SK-N-SH (cell line): ENCODE results near the gene ATP5PD. TPM values are rescaled to one million over a fixed set of nuclear protein-coding genes. Genes with fewer than 3 reads are reported as not detected.

Experiments used
- CTCF ChIA-PET: fragments of 300-600, 350-600 bp; formaldehyde crosslinking; extraction: SDS; loops from one replicate; lab custom pipeline; 2021; lab: Yijun Ruan, JAX
- POLR2A ChIA-PET: fragments of 350-600 bp; sonication (Branson Sonifier 250); formaldehyde crosslinking; extraction: SDS; loops from one replicate; lab custom pipeline; 2020; ENCODE audit warnings: antibody characterized with exemption, inconsistent platforms; lab: Yijun Ruan, JAX
- DNase-seq: peaks from one replicate; pipeline ENCODE4 v3.0.0; 2012
- H2AFZ ChIP-seq: fragments of 200-600 bp; sonication (generic); 2 replicates; pipeline ENCODE4 v1.8.1; 2016; ENCODE audit warnings: antibody characterized with exemption, mild to moderate bottlenecking, low read depth
- H3F3A ChIP-seq: fragments of 200-600 bp; sonication (generic); replicated peaks from 2 replicates; pipeline ENCODE3; 2016; ENCODE audit warnings: antibody characterized with exemption, mild to moderate bottlenecking; ENCODE audit not compliant: insufficient read depth
- H3K27ac ChIP-seq, 2 experiments: fragments of 200-500 bp in 1 of 2; fragments of 200-600 bp in 1 of 2; sonication (Bioruptor generic) in 1 of 2; sonication (generic), shearing (Covaris generic) in 1 of 2; 2 replicates each; pipeline versions ENCODE4 v1.5.1 to v1.6.1; 2014 to 2016; ENCODE audit warnings: low read depth in 2 of 2, inconsistent platforms in 1 of 2, low read length in 1 of 2, mild to moderate bottlenecking in 1 of 2, mixed read lengths in 1 of 2
- H3K27me3 ChIP-seq: fragments of 200-600 bp; sonication (generic), shearing (Covaris generic); 2 replicates; pipeline ENCODE4 v1.6.1; 2016; ENCODE audit warnings: mixed run types; ENCODE audit not compliant: insufficient read depth
- H3K36me3 ChIP-seq, 2 experiments: fragments of 200-500 bp in 1 of 2; fragments of 200-600 bp in 1 of 2; sonication (Bioruptor generic) in 1 of 2; sonication (generic) in 1 of 2; replicated peaks in 1 of 2; 2 replicates each; pipeline versions ENCODE3 to v1.5.1; 2014 to 2016; ENCODE audit warnings: low read length in 1 of 2, mild to moderate bottlenecking in 1 of 2; ENCODE audit not compliant: insufficient read depth in 2 of 2, control insufficient read depth in 1 of 2
- H3K4me1 ChIP-seq, 2 experiments: fragments of 200-500 bp in 1 of 2; fragments of 200-600 bp in 1 of 2; sonication (Bioruptor generic) in 1 of 2; sonication (generic), shearing (Covaris generic) in 1 of 2; 2 replicates each; pipeline versions ENCODE4 v1.5.1 to v1.6.1; 2014 to 2016; ENCODE audit warnings: low read depth in 1 of 2, low read length in 1 of 2, mixed run types in 1 of 2; ENCODE audit not compliant: insufficient read depth in 2 of 2, control insufficient read depth in 1 of 2
- H3K4me2 ChIP-seq: fragments of 200-600 bp; sonication (generic), shearing (Covaris generic); 2 replicates; pipeline ENCODE4 v1.6.1; 2017; ENCODE audit warnings: mixed run types
- H3K4me3 ChIP-seq, 2 experiments: fragments of 200-500 bp in 1 of 2; fragments of 200-600 bp in 1 of 2; sonication (Bioruptor generic) in 1 of 2; sonication (generic), shearing (Covaris generic) in 1 of 2; 2 replicates each; pipeline versions ENCODE4 v1.5.1 to v1.8.1; 2014 to 2016; ENCODE audit warnings: low read depth in 2 of 2, inconsistent platforms in 1 of 2, low read length in 1 of 2, mild to moderate bottlenecking in 1 of 2, mixed read lengths in 1 of 2, moderate library complexity in 1 of 2
- H3K79me2 ChIP-seq: fragments of 200-600 bp; sonication (generic); 2 replicates; pipeline ENCODE4 v1.8.1; 2017; ENCODE audit warnings: mild to moderate bottlenecking; ENCODE audit not compliant: insufficient read depth
- H3K9ac ChIP-seq: fragments of 200-600 bp; sonication (generic); 2 replicates; pipeline ENCODE4 v1.6.1; 2017; ENCODE audit warnings: mixed run types
- H3K9me2 ChIP-seq: fragments of 200-600 bp; sonication (generic); 2 replicates; pipeline ENCODE4 v1.6.1; 2017; ENCODE audit warnings: mixed run types
- H3K9me3 ChIP-seq: fragments of 200-600 bp; sonication (generic); 2 replicates; pipeline ENCODE4 v1.6.1; 2017; ENCODE audit warnings: mixed run types, mild to moderate bottlenecking, moderate library complexity
- H4K20me1 ChIP-seq: fragments of 200-600 bp; sonication (generic); 2 replicates; pipeline ENCODE4 v1.6.1; 2017; ENCODE audit warnings: mild to moderate bottlenecking, mixed run types; ENCODE audit not compliant: insufficient read depth
- CHD2 ChIP-seq: fragments of 150-350 bp; IDR thresholded peaks from 2 replicates; pipeline ENCODE4 v1.6.1; 2018; ENCODE audit warnings: low read length; ENCODE audit not compliant: partially characterized antibody
- ELF1 ChIP-seq: IDR thresholded peaks from 2 replicates; pipeline ENCODE4 v1.4.0; 2012
- MEF2A ChIP-seq: IDR thresholded peaks from 2 replicates; pipeline ENCODE4 v1.4.0; 2012; ENCODE audit warnings: low read depth, borderline replicate concordance
- MXI1 ChIP-seq: IDR thresholded peaks from 2 replicates; pipeline ENCODE4 v1.6.1; 2012; ENCODE audit warnings: mild to moderate bottlenecking, low read depth, low read length, improper control_type of control experiment
- NRF1 ChIP-seq: IDR thresholded peaks from 2 replicates; pipeline ENCODE4 v1.6.1; 2012; ENCODE audit warnings: low read depth, mild to moderate bottlenecking, low read length
- SMC3 ChIP-seq: IDR thresholded peaks from 2 replicates; pipeline ENCODE4 v1.6.1; 2012; ENCODE audit warnings: low read depth, low read length, improper control_type of control experiment
- TCF12 ChIP-seq: IDR thresholded peaks from 2 replicates; pipeline ENCODE4 v1.4.0; 2012
- YY1 ChIP-seq: IDR thresholded peaks from 2 replicates; pipeline ENCODE4 v1.4.0; 2012; ENCODE audit warnings: low read depth, mild to moderate bottlenecking
- WGBS: methylation state at CpG from one replicate; pipeline ENCODE4 v1.1.6; 2017; ENCODE audit warnings: low lambda C conversion rate; 5-methylcytosine and 5-hydroxymethylcytosine counted together
- polyA plus RNA-seq, 3 experiments: library from polyadenylated mRNA; depleted of rRNA; stranded (reverse); fragments of >200 nt; gene quantifications; 2 replicates each; pipeline ENCODE4 v1.2.3, GENCODE V29; 2012
- TF ChIP-seq, protein P1 (sequence below): IDR thresholded peaks from 2 replicates; pipeline ENCODE4 v1.4.0; 2012; ENCODE audit warnings: low read depth
- TF ChIP-seq, protein P2 (sequence below): fragments of 150-350 bp; IDR thresholded peaks from 2 replicates; pipeline ENCODE4 v1.6.1; 2017; ENCODE audit warnings: antibody characterized with exemption, low read length, low read depth, borderline replicate concordance
- TF ChIP-seq, protein P3 (sequence below): fragments of 200-600 bp; sonication (generic); IDR thresholded peaks from 2 replicates; pipeline ENCODE4 v1.6.1; 2017; ENCODE audit warnings: antibody characterized with exemption, mild to moderate bottlenecking, moderate library complexity

Gene ATP5PD
- polyA plus RNA-seq, 1 of the 3 experiments (the other 2 are of a cell fraction) = 354 TPM

DNA sequence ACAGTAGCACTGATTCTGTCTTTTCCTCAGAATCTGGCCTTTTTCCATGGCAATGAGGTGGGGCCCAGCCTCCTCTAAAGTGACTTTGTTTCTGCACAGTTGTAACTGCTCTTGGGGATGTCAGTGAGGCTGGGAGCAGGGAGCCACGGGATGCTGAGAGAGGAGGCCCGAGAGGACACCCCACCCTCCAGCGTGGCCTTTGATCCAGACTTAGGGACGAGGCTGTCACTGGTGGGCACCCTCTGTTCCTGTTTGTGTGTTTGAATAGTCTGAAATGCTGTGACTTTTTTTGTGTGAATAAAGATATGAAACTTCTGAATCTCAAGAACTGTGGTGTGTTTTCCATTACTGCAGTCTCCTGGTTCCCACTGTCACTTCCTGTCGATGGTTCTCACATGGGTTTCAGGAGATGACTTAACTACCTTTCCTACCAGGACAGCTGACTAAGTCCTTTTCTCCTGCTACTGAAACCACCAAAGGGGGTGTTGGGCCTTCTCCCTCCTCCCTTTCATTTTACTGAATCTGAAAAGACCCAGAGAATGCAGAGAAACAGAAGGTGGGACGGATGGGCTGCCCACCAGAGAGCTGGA, 18.9 kb upstream of the ATP5PD start:
- DNase-seq = no peak
- Histone ChIP-seq H3K9me3 (no peaks in the 10 kb centered on the region), H3K4me1 (no peaks in the 10 kb centered on the region; a peak in 1 of 4 replicates), H3K9me2 (no peaks in the 10 kb centered on the region), H3K36me3 (peaks cover 18 to 48% of the 10 kb centered on the region in 2 experiments), H3F3A (no peaks in the 10 kb centered on the region), H3K4me2 (no peak overlapping the region), H3K27ac (no peak overlapping the region), H3K9ac (no peak overlapping the region), H4K20me1 (no peaks in the 10 kb centered on the region), H3K27me3 (no peaks in the 10 kb centered on the region), H2AFZ (no peak overlapping the region), H3K4me3 (no peak overlapping the region), H3K79me2 (no peaks in the 10 kb centered on the region)
- POLR2A ChIA-PET = no interaction called here
- CTCF ChIA-PET = interaction anchor here (0.7 kb wide), 1 partner anchor 164 kb away, joined by 3 read pairs; no protein-coding TSS in a partner anchor
- 89% methylated on average over 6 of the region's 6 CpGs for WGBS
- no peak for TF ChIP-seq TCF12
- TF ChIP-seq MEF2A = no peak
- no peak for TF ChIP-seq MXI1
- TF ChIP-seq CHD2 = no peak
- TF ChIP-seq, protein P1, sequence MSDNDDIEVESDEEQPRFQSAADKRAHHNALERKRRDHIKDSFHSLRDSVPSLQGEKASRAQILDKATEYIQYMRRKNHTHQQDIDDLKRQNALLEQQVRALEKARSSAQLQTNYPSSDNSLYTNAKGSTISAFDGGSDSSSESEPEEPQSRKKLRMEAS = no peak
- TF ChIP-seq, protein P2, sequence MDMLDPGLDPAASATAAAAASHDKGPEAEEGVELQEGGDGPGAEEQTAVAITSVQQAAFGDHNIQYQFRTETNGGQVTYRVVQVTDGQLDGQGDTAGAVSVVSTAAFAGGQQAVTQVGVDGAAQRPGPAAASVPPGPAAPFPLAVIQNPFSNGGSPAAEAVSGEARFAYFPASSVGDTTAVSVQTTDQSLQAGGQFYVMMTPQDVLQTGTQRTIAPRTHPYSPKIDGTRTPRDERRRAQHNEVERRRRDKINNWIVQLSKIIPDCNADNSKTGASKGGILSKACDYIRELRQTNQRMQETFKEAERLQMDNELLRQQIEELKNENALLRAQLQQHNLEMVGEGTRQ = no peak
- TF ChIP-seq YY1 = no peak
- TF ChIP-seq SMC3 = no peak
- no peak for TF ChIP-seq ELF1

DNA sequence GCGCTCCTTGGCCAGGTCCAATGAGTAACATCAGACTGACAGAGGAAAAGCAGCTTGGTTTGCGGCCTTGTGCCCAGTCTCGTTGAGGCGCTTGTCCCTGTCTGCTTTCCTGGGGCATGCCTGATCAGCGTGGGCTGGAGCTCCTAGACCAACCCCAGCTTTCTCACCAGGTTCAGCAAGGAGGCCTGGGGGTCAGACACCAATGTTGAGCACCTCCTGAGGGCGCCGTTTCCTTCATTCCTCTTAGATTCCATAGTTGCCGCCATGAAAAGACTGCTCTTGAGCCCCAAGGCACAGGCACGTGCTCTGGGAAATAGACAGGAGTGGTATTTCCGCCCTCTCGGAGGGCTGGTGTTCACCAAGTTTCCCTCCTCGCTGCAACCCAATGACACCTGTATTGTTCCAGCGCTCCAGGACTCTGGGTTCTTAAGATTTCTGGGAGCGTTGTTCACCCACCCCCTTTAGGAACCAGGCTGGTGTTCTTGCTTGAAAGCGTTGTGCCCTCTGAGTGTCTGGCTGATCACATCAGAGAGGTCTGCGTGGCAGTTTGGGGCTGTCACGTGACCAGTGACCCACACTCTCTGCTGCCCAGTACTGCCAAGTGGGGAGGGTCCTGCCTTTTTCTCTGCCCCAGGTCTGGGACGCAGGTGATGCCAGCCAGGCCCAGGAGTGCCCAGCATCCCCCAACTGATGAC, 18.2 kb upstream of the ATP5PD start:
- Histone ChIP-seq H4K20me1 (no peaks in the 10 kb centered on the region), H3K4me2 (no peak overlapping the region), H3K9me2 (no peaks in the 10 kb centered on the region), H3K36me3 (peaks cover 19 to 55% of the 10 kb centered on the region in 2 experiments), H3K4me1 (no peaks in the 10 kb centered on the region; a peak in 1 of 4 replicates), H3K9me3 (no peaks in the 10 kb centered on the region), H3F3A (no peaks in the 10 kb centered on the region), H2AFZ (no peak overlapping the region), H3K4me3 (no peak overlapping the region), H3K27me3 (no peaks in the 10 kb centered on the region), H3K27ac (no peak overlapping the region), H3K79me2 (no peaks in the 10 kb centered on the region), H3K9ac (no peak overlapping the region)
- ChIA-PET POLR2A (no interaction called here), CTCF (interaction anchor here (1.0 to 1.5 kb wide), 4 partner anchors 40 to 137 kb away, joined by 4 to 5 read pairs (median 4); no protein-coding TSS in a partner anchor)
- no peak for DNase-seq
- TF ChIP-seq, protein P1 = no peak
- no peak for TF ChIP-seq NRF1
- TF ChIP-seq SMC3 = no peak
- TF ChIP-seq YY1 = no peak
- TF ChIP-seq, protein P3, sequence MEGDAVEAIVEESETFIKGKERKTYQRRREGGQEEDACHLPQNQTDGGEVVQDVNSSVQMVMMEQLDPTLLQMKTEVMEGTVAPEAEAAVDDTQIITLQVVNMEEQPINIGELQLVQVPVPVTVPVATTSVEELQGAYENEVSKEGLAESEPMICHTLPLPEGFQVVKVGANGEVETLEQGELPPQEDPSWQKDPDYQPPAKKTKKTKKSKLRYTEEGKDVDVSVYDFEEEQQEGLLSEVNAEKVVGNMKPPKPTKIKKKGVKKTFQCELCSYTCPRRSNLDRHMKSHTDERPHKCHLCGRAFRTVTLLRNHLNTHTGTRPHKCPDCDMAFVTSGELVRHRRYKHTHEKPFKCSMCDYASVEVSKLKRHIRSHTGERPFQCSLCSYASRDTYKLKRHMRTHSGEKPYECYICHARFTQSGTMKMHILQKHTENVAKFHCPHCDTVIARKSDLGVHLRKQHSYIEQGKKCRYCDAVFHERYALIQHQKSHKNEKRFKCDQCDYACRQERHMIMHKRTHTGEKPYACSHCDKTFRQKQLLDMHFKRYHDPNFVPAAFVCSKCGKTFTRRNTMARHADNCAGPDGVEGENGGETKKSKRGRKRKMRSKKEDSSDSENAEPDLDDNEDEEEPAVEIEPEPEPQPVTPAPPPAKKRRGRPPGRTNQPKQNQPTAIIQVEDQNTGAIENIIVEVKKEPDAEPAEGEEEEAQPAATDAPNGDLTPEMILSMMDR = no peak
- 93% methylated on average over 18 of the region's 18 CpGs for WGBS
